HL-60 (cell line): ENCODE results near the gene SOX9.
"Not testable (repeated sequence)": the region's sequence is repeated elsewhere in the genome, so short reads cannot be mapped to it uniquely, and the experiment has no call there.

Source experiments
- DNase-seq, 2 experiments: peaks; one replicate each; pipeline ENCODE4 v3.0.0-alpha.2; 2010 to 2020; ENCODE audit warnings: low read depth in 1 of 2, low spot score in 1 of 2
- H3K27ac ChIP-seq: fragments of 250-450 bp; sonication (Bioruptor Pico); replicated peaks from 2 replicates; pipeline ENCODE4 v1.5.1; 2020; ENCODE audit warnings: mild to moderate bottlenecking, moderate library complexity
- H3K27me3 ChIP-seq: fragments of 250-450 bp; sonication (Bioruptor Pico); 2 replicates; pipeline ENCODE4 v1.5.1; 2021; ENCODE audit warnings: mild to moderate bottlenecking, moderate library complexity; ENCODE audit not compliant: insufficient read depth, poor library complexity, severe bottlenecking
- H3K4me3 ChIP-seq: replicated peaks from 2 replicates; pipeline ENCODE4 v1.5.1; 2011; ENCODE audit warnings: mild to moderate bottlenecking, control low read depth, low read length; ENCODE audit not compliant: insufficient read depth
- CTCF ChIP-seq: IDR thresholded peaks from one replicate; pipeline ENCODE4 v1.5.1; 2011; ENCODE audit warnings: low read length, control low read depth, inconsistent platforms; ENCODE audit not compliant: insufficient read depth
- GABPA ChIP-seq: IDR thresholded peaks from 2 replicates; pipeline ENCODE4 v1.6.1; 2012; ENCODE audit warnings: low read depth
- POLR2AphosphoS5 ChIP-seq: IDR thresholded peaks from 2 replicates; pipeline ENCODE4 v1.6.1; 2012; ENCODE audit warnings: low read depth
- REST ChIP-seq: IDR thresholded peaks from 2 replicates; pipeline ENCODE4 v1.6.1; 2012; ENCODE audit warnings: low read depth; ENCODE audit not compliant: insufficient replicate concordance
- SPI1 ChIP-seq: IDR thresholded peaks from 2 replicates; pipeline ENCODE4 v1.6.1; 2012; ENCODE audit warnings: low read depth, mild to moderate bottlenecking, borderline replicate concordance

Gene SOX9

GRCh38 chr17:72107100-72107499 is 13.7 kb upstream of the SOX9 start:
- TF ChIP-seq REST = no peak
- DNase-seq = no peak
- no peak overlapping the region for H3K4me3 ChIP-seq
- H3K27ac ChIP-seq = no peak overlapping the region
- H3K27me3 ChIP-seq = peaks cover 3% of the 10 kb centered on the region

- H3K27ac ChIP-seq = no peak overlapping the region
- H3K27me3 ChIP-seq = peaks cover 11% of the 10 kb centered on the region
- H3K4me3 ChIP-seq = no peak overlapping the region
- DNase-seq = no peak
- TF ChIP-seq GABPA (no peak), POLR2AphosphoS5 (no peak), CTCF (no peak), SPI1 (no peak), REST (no peak)
Measured at GRCh38 chr17:72110231-72110941, 10.4 kb upstream of the SOX9 start.

- H3K4me3 ChIP-seq = no peak overlapping the region
- no peak for DNase-seq
Measured at GRCh38 chr17:72110942-72111318, 9.9 kb upstream of the SOX9 start.

GRCh38 chr17:72111336-72111923 is 9.4 kb upstream of the SOX9 start:
- no peak overlapping the region for H3K27ac ChIP-seq
- no peak for DNase-seq
- TF ChIP-seq REST = no peak
- TF ChIP-seq POLR2AphosphoS5 = no peak
- TF ChIP-seq CTCF = no peak
- no peak overlapping the region for H3K4me3 ChIP-seq
- peaks cover 20% of the 10 kb centered on the region for H3K27me3 ChIP-seq

More at GRCh38 chr17:72110942-72111318, 9.9 kb upstream of the SOX9 start:
- Histone ChIP-seq H3K27me3 (peaks cover 15% of the 10 kb centered on the region), H3K27ac (no peak overlapping the region)
- no peak for TF ChIP-seq GABPA

- DNase-seq, H3K4me3 ChIP-seq, H3K27ac ChIP-seq: not testable (repeated sequence)
- H3K27me3 ChIP-seq = peaks cover 25% of the 10 kb centered on the region
Measured at GRCh38 chr17:72111926-72112325, 8.9 kb upstream of the SOX9 start.
